Cardiac muscle cell (in vitro differentiated cells and primary cell): ENCODE data around the gene PTH2R. TPM values are rescaled to one million over a fixed set of nuclear protein-coding genes. Genes with fewer than 3 reads are reported as not detected.
"Not testable (repeated sequence)": the region's sequence is repeated elsewhere in the genome, so short reads cannot be mapped to it uniquely, and the experiment has no call there.

ENCODE experiments used
- DNase-seq, 2 donors: peaks; one replicate each; pipeline versions ENCODE4 v3.0.0 to v3.0.0-alpha.2; 2010 to 2017; ENCODE audit warnings: low read depth in 1 of 2, low spot score in 1 of 2
- H3K27ac ChIP-seq: fragments of 200-600 bp; sonication (generic); 2 replicates; pipeline ENCODE4 v1.5.1; 2016
- H3K27me3 ChIP-seq: fragments of 200-600 bp; sonication (generic); 2 replicates; pipeline ENCODE4 v1.6.0; 2016; ENCODE audit warnings: control low read depth
- H3K36me3 ChIP-seq: fragments of 200-600 bp; sonication (generic); 2 replicates; pipeline ENCODE4 v1.5.1; 2016; ENCODE audit warnings: control low read depth
- H3K4me1 ChIP-seq: fragments of 200-600 bp; sonication (generic); 2 replicates; pipeline ENCODE4 v1.8.1; 2017; ENCODE audit warnings: low read depth, mild to moderate bottlenecking, mixed run types
- H3K4me3 ChIP-seq: fragments of 200-600 bp; sonication (generic); 2 replicates; pipeline ENCODE4 v1.5.1; 2016; ENCODE audit warnings: mild to moderate bottlenecking
- H3K9me3 ChIP-seq: fragments of 200-600 bp; sonication (generic); 2 replicates; pipeline ENCODE4 v1.5.1; 2017; ENCODE audit warnings: low read depth, mild to moderate bottlenecking, control low read depth
- polyA plus RNA-seq: library from polyadenylated mRNA; unstranded; fragments of >200 nt; fragmentation: Nextera tagmentation; extraction: Ambion mirVana; gene quantifications from 2 replicates; pipeline ENCODE4 v1.2.1, GENCODE V29; 2016
- total RNA-seq: library from RNA; depleted of rRNA; stranded (reverse); fragments of >200 nt; gene quantifications from 2 replicates; pipeline ENCODE4 v1.2.3, GENCODE V29; 2016
- TF ChIP-seq, protein P1 (sequence below): IDR thresholded peaks from 2 replicates; pipeline ENCODE4 v1.5.1; 2012; ENCODE audit warnings: low read depth, mild to moderate bottlenecking, low read length

PTH2R gene
- total and polyA plus RNA-seq, 2 experiments from 2014 or later = 0.09 TPM; not detected in 1

- no peak overlapping the region for H3K4me3 ChIP-seq
- H3K27ac ChIP-seq = no peak overlapping the region
- H3K4me1 ChIP-seq = no peaks in the 10 kb centered on the region
- no peak for DNase-seq
- H3K36me3 ChIP-seq = no peaks in the 10 kb centered on the region
- H3K27me3 ChIP-seq = no peaks in the 10 kb centered on the region
- TF ChIP-seq, protein P1, sequence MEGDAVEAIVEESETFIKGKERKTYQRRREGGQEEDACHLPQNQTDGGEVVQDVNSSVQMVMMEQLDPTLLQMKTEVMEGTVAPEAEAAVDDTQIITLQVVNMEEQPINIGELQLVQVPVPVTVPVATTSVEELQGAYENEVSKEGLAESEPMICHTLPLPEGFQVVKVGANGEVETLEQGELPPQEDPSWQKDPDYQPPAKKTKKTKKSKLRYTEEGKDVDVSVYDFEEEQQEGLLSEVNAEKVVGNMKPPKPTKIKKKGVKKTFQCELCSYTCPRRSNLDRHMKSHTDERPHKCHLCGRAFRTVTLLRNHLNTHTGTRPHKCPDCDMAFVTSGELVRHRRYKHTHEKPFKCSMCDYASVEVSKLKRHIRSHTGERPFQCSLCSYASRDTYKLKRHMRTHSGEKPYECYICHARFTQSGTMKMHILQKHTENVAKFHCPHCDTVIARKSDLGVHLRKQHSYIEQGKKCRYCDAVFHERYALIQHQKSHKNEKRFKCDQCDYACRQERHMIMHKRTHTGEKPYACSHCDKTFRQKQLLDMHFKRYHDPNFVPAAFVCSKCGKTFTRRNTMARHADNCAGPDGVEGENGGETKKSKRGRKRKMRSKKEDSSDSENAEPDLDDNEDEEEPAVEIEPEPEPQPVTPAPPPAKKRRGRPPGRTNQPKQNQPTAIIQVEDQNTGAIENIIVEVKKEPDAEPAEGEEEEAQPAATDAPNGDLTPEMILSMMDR = no peak
- H3K9me3 ChIP-seq = no peaks in the 10 kb centered on the region
These were observed 31.2 kb downstream of the PTH2R start for GRCh38 chr2:208437755-208438154.

GRCh38 chr2:208440716-208441115 lies 34.1 kb downstream of the PTH2R start:
- TF ChIP-seq, protein P1 = no peak
- H3K27me3 ChIP-seq = no peaks in the 10 kb centered on the region
- no peak for DNase-seq
- no peak overlapping the region for H3K27ac ChIP-seq
- H3K4me3 ChIP-seq = no peak overlapping the region
- H3K9me3 ChIP-seq = no peaks in the 10 kb centered on the region
- no peaks in the 10 kb centered on the region for H3K36me3 ChIP-seq
- H3K4me1 ChIP-seq = no peaks in the 10 kb centered on the region

DNA sequence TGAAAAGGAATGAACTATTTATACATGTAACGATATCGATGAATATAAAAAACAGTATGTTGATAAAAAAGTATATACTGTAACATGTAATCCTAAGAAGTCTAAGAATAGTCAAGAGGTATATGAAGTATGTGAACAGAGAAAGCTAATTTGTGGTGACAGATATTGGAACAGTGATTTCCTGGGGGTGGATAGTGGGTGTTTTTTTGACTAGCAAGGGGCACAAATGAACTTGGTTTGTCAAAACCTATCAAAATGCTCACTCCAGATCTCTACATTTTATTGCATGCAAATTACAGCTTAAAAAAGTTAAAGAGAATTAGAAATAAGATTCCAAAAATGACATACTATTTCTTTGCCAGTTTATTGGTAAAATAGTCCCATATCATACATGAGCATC lies 35.4 kb downstream of the PTH2R start:
- TF ChIP-seq, protein P1 = no peak

DNA sequence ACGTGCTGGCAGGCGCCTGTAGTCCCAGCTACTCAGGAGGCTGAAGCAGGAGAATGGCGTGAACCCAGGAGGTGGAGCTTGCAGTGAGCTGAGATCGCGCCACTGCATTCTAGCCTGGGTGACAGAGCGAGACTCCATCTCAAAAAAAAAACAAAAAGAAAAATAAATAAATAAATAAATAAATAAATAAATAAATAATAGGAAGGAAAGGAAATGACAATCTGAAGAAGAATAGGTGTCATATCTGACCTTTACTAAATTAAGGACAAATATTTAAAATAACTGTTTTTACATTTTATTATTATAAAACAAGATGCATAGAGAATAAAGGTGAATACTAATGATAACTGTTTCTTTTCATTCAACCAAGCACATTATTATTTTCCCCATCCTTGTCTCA lies 40.9 kb downstream of the PTH2R start:
- H3K27ac ChIP-seq, H3K27me3 ChIP-seq, H3K36me3 ChIP-seq, DNase-seq, H3K9me3 ChIP-seq, H3K4me1 ChIP-seq, H3K4me3 ChIP-seq: not testable (repeated sequence)

More for the DNA sequence above, 35.4 kb downstream of the PTH2R start:
- Histone ChIP-seq H3K4me3 (no peak overlapping the region), H3K36me3 (no peaks in the 10 kb centered on the region), H3K4me1 (no peaks in the 10 kb centered on the region), H3K27me3 (no peaks in the 10 kb centered on the region), H3K9me3 (no peaks in the 10 kb centered on the region), H3K27ac (no peak overlapping the region)
- DNase-seq = no peak

GRCh38 chr2:208451061-208451460 lies 44.5 kb downstream of the PTH2R start:
- no peak for DNase-seq
- H3K27me3 ChIP-seq = no peaks in the 10 kb centered on the region
- no peak overlapping the region for H3K27ac ChIP-seq
- TF ChIP-seq, protein P1 = no peak
- H3K9me3 ChIP-seq = no peaks in the 10 kb centered on the region
- H3K36me3 ChIP-seq = no peaks in the 10 kb centered on the region
- no peaks in the 10 kb centered on the region for H3K4me1 ChIP-seq
- no peak overlapping the region for H3K4me3 ChIP-seq

DNA sequence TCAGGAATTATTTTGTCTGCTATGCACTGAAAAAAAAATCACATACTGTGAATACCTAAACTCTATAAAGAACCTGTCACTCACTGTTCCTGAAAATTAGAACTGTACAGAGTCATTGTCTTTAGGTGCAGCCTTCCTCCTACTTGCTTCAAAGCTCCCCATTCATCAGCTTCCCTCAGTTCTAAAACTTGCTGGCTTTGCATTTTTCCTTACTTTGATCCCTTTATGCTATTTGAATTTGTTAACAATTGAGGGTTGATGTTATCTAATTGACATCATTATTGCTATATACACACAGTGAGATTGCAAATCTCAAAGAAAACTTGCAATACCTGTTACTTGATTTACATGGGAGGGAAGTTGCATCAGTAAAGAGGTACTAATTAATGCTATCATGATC lies 48.3 kb downstream of the PTH2R start:
- Histone ChIP-seq H3K27me3 (no peaks in the 10 kb centered on the region), H3K4me3 (no peak overlapping the region), H3K36me3 (no peaks in the 10 kb centered on the region), H3K9me3 (no peaks in the 10 kb centered on the region), H3K27ac (no peak overlapping the region), H3K4me1 (no peaks in the 10 kb centered on the region)
- TF ChIP-seq, protein P1 = no peak
- DNase-seq = no peak
